SU-DHL-6 (cell line): ENCODE measurements around the gene FERMT2.

Experiments used
- H2AFZ ChIP-seq: fragments of 200-600 bp; sonication (generic); 2 replicates; pipeline ENCODE4 v1.6.1; 2014; ENCODE audit warnings: low read depth, mild to moderate bottlenecking, moderate library complexity, mixed read lengths, antibody characterized with exemption, low read length; ENCODE audit not compliant: severe bottlenecking
- H3F3A ChIP-seq: fragments of 200-600 bp; shearing (Covaris generic); 2 replicates; pipeline ENCODE4 v1.6.0; 2016; ENCODE audit warnings: antibody characterized with exemption, mild to moderate bottlenecking; ENCODE audit not compliant: insufficient read depth
- H3K27ac ChIP-seq: fragments of 200-600 bp; sonication (generic); 2 replicates; pipeline ENCODE4 v1.5.1; 2016; ENCODE audit warnings: low read depth, mild to moderate bottlenecking, low read length, moderate library complexity, mixed read lengths
- H3K27me3 ChIP-seq: fragments of 200-600 bp; sonication (generic), shearing (Covaris generic); 2 replicates; pipeline ENCODE4 v1.6.0; 2014; ENCODE audit warnings: mild to moderate bottlenecking, low read length
- H3K36me3 ChIP-seq: fragments of 200-600 bp; sonication (generic); 2 replicates; pipeline ENCODE4 v1.6.1; 2014; ENCODE audit warnings: mild to moderate bottlenecking, low read length, mixed read lengths
- H3K4me2 ChIP-seq: fragments of 300-600, 200-600 bp; shearing (Covaris generic), sonication (generic); 2 replicates; pipeline ENCODE4 v1.6.0; 2014; ENCODE audit warnings: low read length, low read depth, mild to moderate bottlenecking; ENCODE audit not compliant: poor library complexity, severe bottlenecking
- H3K4me3 ChIP-seq: fragments of 200-600 bp; sonication (generic); 2 replicates; pipeline ENCODE4 v1.5.1; 2014; ENCODE audit warnings: antibody characterized with exemption, low read length, mild to moderate bottlenecking, mixed read lengths; ENCODE audit not compliant: insufficient read depth, poor library complexity, severe bottlenecking
- H3K79me2 ChIP-seq: fragments of 200-600 bp; sonication (generic); 2 replicates; pipeline ENCODE4 v1.6.1; 2014; ENCODE audit warnings: mild to moderate bottlenecking, low read length, moderate library complexity; ENCODE audit not compliant: insufficient read depth
- H3K9ac ChIP-seq: fragments of 200-600 bp; sonication (generic); 2 replicates; pipeline ENCODE4 v1.7.0; 2014; ENCODE audit warnings: mild to moderate bottlenecking, low read length
- H3K9me2 ChIP-seq: fragments of 200-600 bp; sonication (generic); replicated peaks from 2 replicates; pipeline ENCODE4 v1.6.1; 2014; ENCODE audit warnings: low read length; ENCODE audit not compliant: insufficient read depth
- H3K9me3 ChIP-seq: fragments of 200-600 bp; sonication (generic); 2 replicates; pipeline ENCODE4 v1.6.1; 2014; ENCODE audit warnings: low read length, mixed read lengths; ENCODE audit not compliant: insufficient read depth
- H4K20me1 ChIP-seq: fragments of 200-600 bp; sonication (generic); 2 replicates; pipeline ENCODE4 v1.6.1; 2014; ENCODE audit warnings: low read depth, mild to moderate bottlenecking, antibody characterized with exemption, low read length, moderate library complexity, mixed read lengths
- EZH2phosphoT487 ChIP-seq: fragments of 200-600 bp; sonication (generic), shearing (Covaris generic); conservative IDR thresholded peaks from 2 replicates; pipeline ENCODE4 v1.6.1; 2018; ENCODE audit warnings: mild to moderate bottlenecking, antibody characterized with exemption, low read length, moderate library complexity, mixed read lengths
- TF ChIP-seq, protein P1 (sequence below): fragments of 200-600 bp; sonication (generic); IDR thresholded peaks from one replicate; pipeline ENCODE4 v1.5.1; 2017; ENCODE audit warnings: antibody characterized with exemption, mild to moderate bottlenecking, low read length, moderate library complexity; ENCODE audit not compliant: insufficient read depth, poor library complexity, severe bottlenecking

The FERMT2 gene

DNA sequence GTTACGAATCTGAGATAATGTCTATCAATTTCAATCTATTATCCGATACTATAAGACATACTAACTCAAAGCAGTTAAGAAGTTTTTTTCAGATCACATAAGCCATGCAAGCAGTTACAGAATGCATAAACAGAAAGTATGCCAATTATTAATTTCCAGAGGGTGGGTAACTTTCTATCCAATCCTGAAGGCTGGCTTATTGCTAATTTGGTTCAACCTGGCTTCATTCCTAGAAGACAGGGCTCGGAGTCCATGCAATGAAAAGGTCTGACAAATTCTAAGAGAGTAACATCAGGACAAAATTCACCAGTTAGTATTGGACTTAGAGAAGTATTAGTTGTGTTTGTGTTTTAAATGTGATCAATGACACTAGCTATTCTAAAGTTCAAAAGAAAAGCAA lies 15.0 kb downstream of the FERMT2 start:
- Histone ChIP-seq H2AFZ (no peak overlapping the region), H3K9me3 (no peaks in the 10 kb centered on the region), H3K9ac (no peak overlapping the region), H3K9me2 (no peaks in the 10 kb centered on the region), H3K27me3 (no peaks in the 10 kb centered on the region), H3F3A (no peaks in the 10 kb centered on the region), H3K79me2 (no peaks in the 10 kb centered on the region), H3K27ac (no peak overlapping the region), H3K4me3 (no peak overlapping the region), H3K36me3 (no peaks in the 10 kb centered on the region), H3K4me2 (no peak overlapping the region), H4K20me1 (no peaks in the 10 kb centered on the region)
- TF ChIP-seq EZH2phosphoT487: no peak
- TF ChIP-seq, protein P1, sequence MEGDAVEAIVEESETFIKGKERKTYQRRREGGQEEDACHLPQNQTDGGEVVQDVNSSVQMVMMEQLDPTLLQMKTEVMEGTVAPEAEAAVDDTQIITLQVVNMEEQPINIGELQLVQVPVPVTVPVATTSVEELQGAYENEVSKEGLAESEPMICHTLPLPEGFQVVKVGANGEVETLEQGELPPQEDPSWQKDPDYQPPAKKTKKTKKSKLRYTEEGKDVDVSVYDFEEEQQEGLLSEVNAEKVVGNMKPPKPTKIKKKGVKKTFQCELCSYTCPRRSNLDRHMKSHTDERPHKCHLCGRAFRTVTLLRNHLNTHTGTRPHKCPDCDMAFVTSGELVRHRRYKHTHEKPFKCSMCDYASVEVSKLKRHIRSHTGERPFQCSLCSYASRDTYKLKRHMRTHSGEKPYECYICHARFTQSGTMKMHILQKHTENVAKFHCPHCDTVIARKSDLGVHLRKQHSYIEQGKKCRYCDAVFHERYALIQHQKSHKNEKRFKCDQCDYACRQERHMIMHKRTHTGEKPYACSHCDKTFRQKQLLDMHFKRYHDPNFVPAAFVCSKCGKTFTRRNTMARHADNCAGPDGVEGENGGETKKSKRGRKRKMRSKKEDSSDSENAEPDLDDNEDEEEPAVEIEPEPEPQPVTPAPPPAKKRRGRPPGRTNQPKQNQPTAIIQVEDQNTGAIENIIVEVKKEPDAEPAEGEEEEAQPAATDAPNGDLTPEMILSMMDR: no peak

DNA sequence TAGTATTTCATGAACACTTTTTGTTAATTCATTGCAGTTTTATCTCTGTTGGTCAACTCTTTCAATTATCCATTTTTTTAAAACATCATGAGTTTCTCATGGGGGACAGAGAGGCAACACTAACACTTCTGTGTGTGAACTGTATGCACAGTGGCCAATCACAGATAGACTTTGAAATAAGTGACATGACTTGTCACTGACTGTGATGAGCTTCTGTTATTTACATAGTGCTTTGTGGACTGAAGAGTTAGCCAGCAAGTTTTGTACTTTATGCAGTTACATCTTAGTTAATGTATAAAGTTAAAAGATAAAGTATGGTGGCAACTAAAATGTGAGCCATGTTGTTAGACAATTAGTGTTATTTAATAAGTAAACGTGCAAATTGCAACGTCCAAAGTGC lies 16.1 kb downstream of the FERMT2 start:
- Histone ChIP-seq H3K9me2 (no peaks in the 10 kb centered on the region), H4K20me1 (no peaks in the 10 kb centered on the region), H2AFZ (no peak overlapping the region), H3K9ac (no peak overlapping the region), H3K27me3 (no peaks in the 10 kb centered on the region), H3K27ac (no peak overlapping the region), H3K36me3 (no peaks in the 10 kb centered on the region), H3K4me3 (no peak overlapping the region), H3K9me3 (no peaks in the 10 kb centered on the region), H3K4me2 (no peak overlapping the region), H3K79me2 (no peaks in the 10 kb centered on the region), H3F3A (no peaks in the 10 kb centered on the region)
- TF ChIP-seq, protein P1: no peak
- no peak for TF ChIP-seq EZH2phosphoT487

DNA sequence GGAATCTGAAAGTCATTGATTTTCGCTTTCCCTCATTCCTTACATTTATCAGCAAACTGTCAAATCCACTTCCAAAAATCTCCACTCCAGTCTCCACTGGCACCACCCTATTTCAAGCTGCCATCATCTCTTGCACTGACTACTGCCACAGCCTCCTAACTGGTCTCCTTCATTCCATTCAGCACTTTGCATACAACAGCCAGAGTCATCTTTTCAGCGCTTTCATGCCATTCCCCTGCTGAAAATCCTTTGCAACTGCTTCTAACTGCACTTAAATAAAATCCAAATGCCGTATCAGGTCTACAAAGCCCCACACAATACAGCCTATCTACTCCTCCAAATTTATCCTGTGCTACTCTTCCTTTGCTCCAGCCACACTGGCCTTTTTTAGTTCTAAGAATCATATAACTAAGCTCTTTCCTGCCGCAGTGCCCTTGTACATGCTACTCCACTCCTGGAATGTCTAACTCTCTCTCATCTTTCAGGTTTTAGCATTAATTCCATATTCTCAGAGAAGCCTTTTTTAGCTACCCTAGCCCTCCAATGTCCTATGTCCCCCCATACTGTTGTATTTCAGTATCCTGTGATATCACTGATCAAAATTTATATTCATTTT lies 21.6 kb downstream of the FERMT2 start:
- no peaks in the 10 kb centered on the region for H3K9me3 ChIP-seq
- no peaks in the 10 kb centered on the region for H3F3A ChIP-seq
- no peaks in the 10 kb centered on the region for H4K20me1 ChIP-seq
- H3K36me3 ChIP-seq: no peaks in the 10 kb centered on the region
- no peak overlapping the region for H3K4me3 ChIP-seq
- H3K27me3 ChIP-seq: no peaks in the 10 kb centered on the region
- no peaks in the 10 kb centered on the region for H3K9me2 ChIP-seq
- H3K27ac ChIP-seq: no peak overlapping the region
- no peak overlapping the region for H3K4me2 ChIP-seq
- TF ChIP-seq, protein P1: no peak
- TF ChIP-seq EZH2phosphoT487: no peak
- no peak overlapping the region for H2AFZ ChIP-seq
- H3K79me2 ChIP-seq: no peaks in the 10 kb centered on the region
- no peak overlapping the region for H3K9ac ChIP-seq
